COLO829 (cell line): Measurements from ENCODE around the gene NPIPA8.
"Not testable (repeated sequence)": the region's sequence is repeated elsewhere in the genome, so short reads cannot be mapped to it uniquely, and the experiment has no call there.

ENCODE experiments used
- DNase-seq: peaks from one replicate; pipeline ENCODE4 v3.0.0; 2012; ENCODE audit warnings: low spot score

Gene NPIPA8

GRCh38 chr16:18336636-18337035, at the start of gene NPIPA8:
NPIPA8 (minus strand) TSS chr16:18336736; CDS start chr16:18332662, 4,074 bp downstream.
- DNase-seq, result not testable (repeated sequence)

DNA sequence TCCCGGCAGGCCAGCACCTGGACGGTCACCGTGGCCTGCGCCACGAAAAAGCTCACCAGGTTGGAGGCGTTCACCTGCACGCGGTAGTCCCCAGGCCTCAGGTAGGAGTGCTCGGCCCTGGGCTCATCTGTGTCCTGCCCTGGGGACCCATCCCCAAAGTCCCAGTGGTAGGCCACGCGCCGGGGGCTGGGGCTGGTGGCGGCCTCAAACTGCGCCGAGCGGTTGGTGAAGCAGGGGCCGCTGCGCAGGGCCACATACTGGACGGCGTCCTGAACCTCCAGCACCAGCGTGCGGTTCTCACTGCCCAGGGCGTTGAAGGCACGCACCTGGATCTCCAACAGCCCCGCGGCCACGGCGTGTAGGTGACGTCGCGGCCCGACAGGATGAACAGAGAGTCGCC, 48.7 kb upstream of the NPIPA8 start:
- DNase-seq, result not testable (repeated sequence)

GRCh38 chr16:18384869-18385268, 48.3 kb upstream of the NPIPA8 start:
- DNase-seq, result not testable (repeated sequence)

DNA sequence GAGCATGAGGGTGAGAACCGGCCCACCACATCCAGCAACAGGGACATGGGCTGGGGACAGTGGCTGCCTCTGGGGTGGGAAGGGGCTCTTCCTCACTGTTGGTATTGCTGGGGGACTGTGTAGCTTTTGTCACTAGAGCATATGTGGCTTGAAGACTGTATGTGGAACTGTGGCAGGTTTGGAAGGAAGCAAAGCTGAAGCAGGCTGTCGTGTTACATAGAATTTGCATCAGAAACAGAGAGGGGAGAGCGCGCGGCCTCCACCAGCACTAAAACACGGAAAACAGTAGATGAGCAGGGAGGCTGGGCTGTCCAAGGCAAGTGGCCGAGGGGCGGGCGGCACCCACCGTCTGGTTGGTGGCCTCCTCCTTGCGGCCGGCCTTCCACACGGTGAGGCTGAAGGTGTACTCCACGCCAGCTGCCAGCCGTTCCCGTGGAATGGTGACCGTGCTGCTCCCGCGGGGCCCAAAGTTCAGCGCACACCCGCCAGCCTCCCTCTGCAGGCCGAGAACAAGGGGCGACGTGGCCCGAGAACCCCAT, 47.6 kb upstream of the NPIPA8 start:
- DNase-seq, result not testable (repeated sequence)

DNA sequence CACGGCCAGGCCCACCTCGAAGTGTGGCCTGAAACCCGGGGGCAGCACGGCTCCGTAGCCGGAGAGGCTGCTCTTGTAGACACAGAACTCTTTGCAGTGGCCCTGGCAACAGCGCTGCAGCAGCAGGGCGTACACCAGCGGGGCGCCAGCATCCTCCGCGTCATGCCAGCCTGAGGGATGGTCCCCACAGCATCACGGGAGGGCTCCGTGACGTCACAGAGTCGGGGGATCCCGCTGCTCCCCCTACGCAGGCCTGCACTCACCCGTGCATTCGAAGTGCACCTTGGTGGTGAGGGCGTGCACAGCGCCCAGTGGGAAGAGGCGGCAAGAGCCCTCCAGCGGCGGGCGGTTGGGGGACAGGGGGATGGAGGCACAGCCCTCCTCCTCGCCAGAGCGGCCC, 46.2 kb upstream of the NPIPA8 start:
- not testable (repeated sequence) for DNase-seq

- DNase-seq, result not testable (repeated sequence)
Observed at GRCh38 chr16:18347742-18348141, 11.2 kb upstream of the NPIPA8 start.

DNA sequence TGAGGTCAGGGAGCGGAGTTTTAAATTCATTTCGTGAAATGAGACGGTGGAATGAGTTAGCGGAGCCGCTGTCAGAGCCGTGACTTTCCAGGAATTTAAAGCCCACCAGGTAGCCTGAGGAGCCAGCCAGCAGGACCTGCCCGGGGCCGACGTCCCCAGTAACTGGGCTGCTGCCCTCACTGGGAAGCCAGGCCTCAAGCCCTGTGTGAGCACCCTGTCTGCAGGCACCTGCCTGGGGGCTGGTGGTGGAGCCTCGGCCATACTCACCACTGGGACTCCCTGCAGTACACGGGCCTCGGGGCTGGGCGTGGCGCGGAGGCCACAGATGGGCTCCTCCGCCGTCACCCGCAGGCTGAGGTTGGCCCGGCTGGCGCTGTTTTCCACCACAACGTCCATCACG, 10.5 kb upstream of the NPIPA8 start:
- DNase-seq, result not testable (repeated sequence)

DNA sequence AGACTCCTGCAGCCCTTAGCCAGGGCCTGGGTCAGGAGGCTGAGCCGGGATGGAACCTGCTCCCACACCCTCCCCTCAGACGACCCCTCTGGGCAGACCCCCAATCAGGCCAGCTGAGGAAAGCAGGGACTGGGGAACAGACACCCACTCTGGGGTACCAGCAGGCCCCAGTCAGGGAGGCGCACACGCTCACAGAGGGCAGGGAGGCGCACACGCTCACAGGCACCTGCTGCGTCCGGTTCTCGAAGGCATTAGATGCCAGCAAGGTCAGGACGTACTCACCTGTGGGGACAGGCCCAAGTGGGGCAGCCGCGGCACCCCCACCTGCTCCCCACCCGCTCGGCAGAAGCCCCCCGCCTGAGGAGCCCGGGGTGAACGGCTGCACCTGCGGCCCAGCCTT, 8.1 kb upstream of the NPIPA8 start:
- not testable (repeated sequence) for DNase-seq

DNA sequence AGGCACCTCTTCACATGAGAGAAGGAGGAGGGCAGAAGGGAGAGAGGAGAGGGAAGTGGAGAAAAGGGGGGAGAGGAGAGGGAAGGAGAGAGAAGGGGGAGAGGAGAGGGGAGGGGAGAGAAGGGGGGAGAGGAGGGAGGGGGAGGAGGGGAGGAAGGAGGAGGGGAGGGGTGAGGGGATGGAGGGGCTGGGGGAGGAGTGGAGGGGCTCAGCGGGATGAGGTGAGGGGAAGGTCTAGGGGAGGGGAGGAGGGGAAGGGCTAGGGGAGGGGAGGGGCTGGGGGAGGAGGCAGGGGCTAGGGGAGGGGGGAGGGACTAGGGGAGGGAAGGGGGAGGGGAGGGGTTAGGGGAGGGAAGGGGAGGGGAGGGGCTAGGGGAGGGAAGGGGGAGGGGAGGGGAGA, 5.5 kb upstream of the NPIPA8 start:
- not testable (repeated sequence) for DNase-seq

- DNase-seq, result not testable (repeated sequence)
Observed at GRCh38 chr16:18341417-18341960, 5.0 kb upstream of the NPIPA8 start.

DNA sequence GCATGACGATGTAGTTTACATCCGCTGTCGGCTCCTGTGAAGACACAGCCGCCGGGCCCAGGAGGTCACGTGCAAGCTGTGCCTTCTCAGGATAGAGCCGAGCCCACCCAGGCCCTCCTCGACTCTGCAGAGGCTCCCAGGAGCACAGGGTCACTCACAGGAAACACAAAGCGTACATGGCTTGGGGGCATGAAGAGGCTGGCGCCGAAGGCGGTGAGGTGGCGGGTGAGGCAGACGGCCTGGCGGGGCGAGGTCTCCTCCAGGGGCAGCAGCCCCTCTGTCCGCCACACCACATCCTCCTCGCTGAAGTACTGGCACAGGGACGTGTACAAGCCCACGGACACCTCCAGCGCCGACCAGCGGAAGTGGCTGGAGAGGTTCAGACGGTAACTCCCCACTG, 2.7 kb upstream of the NPIPA8 start:
- DNase-seq, result not testable (repeated sequence)

- DNase-seq, result not testable (repeated sequence)
Observed at GRCh38 chr16:18311811-18312210, 24.7 kb downstream of the NPIPA8 start.

- DNase-seq, result not testable (repeated sequence)
Observed at GRCh38 chr16:18309159-18309558, 27.4 kb downstream of the NPIPA8 start.

- not testable (repeated sequence) for DNase-seq
Observed at GRCh38 chr16:18307241-18307640, 29.3 kb downstream of the NPIPA8 start.

- not testable (repeated sequence) for DNase-seq
Observed at GRCh38 chr16:18306066-18306465, 30.5 kb downstream of the NPIPA8 start.

- not testable (repeated sequence) for DNase-seq
Observed at GRCh38 chr16:18303059-18303706, 33.4 kb downstream of the NPIPA8 start.

DNA sequence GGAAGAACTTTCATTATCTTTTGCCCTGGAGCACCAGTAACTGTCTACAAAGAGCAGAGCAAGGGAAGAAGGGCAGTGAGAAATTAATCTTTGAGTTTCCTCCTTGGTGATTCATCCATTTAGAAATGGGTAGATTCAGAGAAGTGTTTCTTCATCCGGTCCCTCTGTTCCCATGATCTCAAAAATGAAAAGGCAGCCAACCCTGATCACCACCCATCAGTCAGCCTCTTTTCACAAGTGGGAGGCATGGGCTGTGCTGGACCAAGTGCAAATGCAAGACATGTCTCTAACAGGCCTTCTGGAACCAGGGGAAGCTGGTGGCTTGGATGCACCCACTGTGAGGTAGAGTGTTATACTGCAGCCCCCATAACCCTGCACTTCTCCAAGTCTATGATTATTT, 38.8 kb downstream of the NPIPA8 start:
- DNase-seq, result not testable (repeated sequence)

DNA sequence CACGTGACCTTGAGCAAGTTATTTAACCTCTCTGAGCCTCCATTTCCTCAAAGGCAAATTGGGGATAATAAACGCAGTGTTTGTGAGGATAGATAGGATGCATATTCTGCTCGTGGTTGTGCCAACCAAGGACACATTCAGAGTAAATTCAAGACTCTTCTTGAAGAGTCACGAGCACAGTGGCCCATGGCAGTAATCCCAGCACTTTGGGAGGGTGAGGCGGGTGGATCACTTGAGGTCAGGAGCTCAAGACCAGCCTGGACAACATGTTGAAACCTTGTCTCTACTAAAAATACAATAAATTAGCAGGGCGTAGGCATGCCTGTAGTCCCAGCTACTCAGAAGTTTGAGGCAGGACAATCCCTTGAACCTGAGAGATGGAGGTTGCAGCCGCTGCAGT, 39.6 kb downstream of the NPIPA8 start:
- DNase-seq, result not testable (repeated sequence)

- DNase-seq, result not testable (repeated sequence)
Observed at GRCh38 chr16:18294371-18294770, 42.2 kb downstream of the NPIPA8 start.

- not testable (repeated sequence) for DNase-seq
Observed at GRCh38 chr16:18293337-18293956, 43.1 kb downstream of the NPIPA8 start.

GRCh38 chr16:18290959-18291358, 45.6 kb downstream of the NPIPA8 start:
- DNase-seq, result not testable (repeated sequence)

DNA sequence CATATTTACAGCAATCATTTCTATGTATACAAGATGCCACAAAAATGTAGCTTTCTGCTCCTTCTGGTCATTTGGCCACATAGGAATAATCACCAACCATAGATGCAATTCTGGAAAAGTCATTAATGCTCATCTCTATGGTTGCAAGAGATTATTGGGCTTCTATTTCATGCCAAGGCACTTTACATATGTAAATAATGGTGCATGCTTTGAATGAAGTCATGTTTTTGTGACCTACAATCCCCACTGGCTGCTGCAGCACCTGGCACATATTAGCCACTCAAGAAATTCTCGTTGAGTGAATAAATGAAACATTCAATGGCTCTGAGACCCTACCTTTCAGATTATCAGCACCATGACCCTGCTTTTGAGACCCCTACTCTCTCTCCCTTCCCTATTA, 50.2 kb downstream of the NPIPA8 start:
- not testable (repeated sequence) for DNase-seq

DNA sequence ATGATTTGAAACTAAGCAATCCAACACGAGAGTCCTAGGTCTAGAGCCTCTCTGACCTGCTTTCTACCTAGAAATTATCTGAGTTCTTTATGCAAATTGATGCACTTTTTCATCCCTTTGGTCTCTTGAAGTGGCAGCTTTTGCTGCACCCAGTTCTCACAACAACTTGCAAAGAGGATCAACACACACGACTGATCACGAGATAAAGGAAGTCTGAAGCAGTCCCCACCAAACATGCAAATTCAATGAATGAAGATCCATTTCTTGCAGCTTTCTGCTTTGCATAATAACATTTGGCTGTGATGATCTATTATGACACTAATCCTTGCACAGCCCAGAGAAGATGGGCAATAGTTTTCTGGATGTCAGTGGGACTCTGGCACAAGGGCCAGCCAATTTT, 56.2 kb downstream of the NPIPA8 start:
- DNase-seq, result not testable (repeated sequence)
